T-helper 1 cell (primary cell): ENCODE data around the gene COLEC12.

Experiments
- DNase-seq, 5 donors: peaks; one replicate each; pipeline ENCODE4 v3.0.0-alpha.2; 2012 to 2020

The COLEC12 gene

GRCh38 chr18:382423-382984, 118.0 kb downstream of the COLEC12 start:
- no peak for DNase-seq

- no peak for DNase-seq
These were observed 120.7 kb downstream of the COLEC12 start for GRCh38 chr18:379681-380330.

GRCh38 chr18:378079-378478, 122.4 kb downstream of the COLEC12 start:
- no peak for DNase-seq

GRCh38 chr18:377088-377487, 123.4 kb downstream of the COLEC12 start:
- no peak for DNase-seq

GRCh38 chr18:376311-376710, 124.2 kb downstream of the COLEC12 start:
- no peak for DNase-seq

GRCh38 chr18:374721-375168, 125.8 kb downstream of the COLEC12 start:
- DNase-seq, result no peak

- DNase-seq, result no peak
These were observed 126.7 kb downstream of the COLEC12 start for GRCh38 chr18:373780-374179.

GRCh38 chr18:371609-371982, 128.9 kb downstream of the COLEC12 start:
- no peak for DNase-seq

GRCh38 chr18:370751-371608, 129.5 kb downstream of the COLEC12 start:
- no peak for DNase-seq

- DNase-seq, result no peak
These were observed 131.1 kb downstream of the COLEC12 start for GRCh38 chr18:369224-370015.

- DNase-seq, result no peak
These were observed 133.9 kb downstream of the COLEC12 start for GRCh38 chr18:366466-367061.

- no peak for DNase-seq
These were observed 134.8 kb downstream of the COLEC12 start for GRCh38 chr18:365651-366050.

- no peak for DNase-seq
These were observed 136.2 kb downstream of the COLEC12 start for GRCh38 chr18:364256-364826.

GRCh38 chr18:363301-364085, 137.0 kb downstream of the COLEC12 start:
- no peak for DNase-seq

- DNase-seq, result no peak
These were observed 137.9 kb downstream of the COLEC12 start for GRCh38 chr18:362311-363290.

- no peak for DNase-seq
These were observed 138.6 kb downstream of the COLEC12 start for GRCh38 chr18:361941-362310.

GRCh38 chr18:361100-361732, 139.3 kb downstream of the COLEC12 start:
- DNase-seq, result no peak

GRCh38 chr18:360676-361075, 139.8 kb downstream of the COLEC12 start:
- no peak for DNase-seq

GRCh38 chr18:356778-357177, 143.7 kb downstream of the COLEC12 start:
- no peak for DNase-seq

- no peak for DNase-seq
These were observed 144.8 kb downstream of the COLEC12 start for GRCh38 chr18:355678-356077.
